PC-3 (cell line): Measurements from ENCODE around the gene KIF6. TPM values are rescaled to one million over a fixed set of nuclear protein-coding genes. Genes with fewer than 3 reads are reported as not detected.

Source experiments
- ATAC-seq: fragments of 200-7000 bp; cut with Tn5 transposase; 2 replicates; pipeline ENCODE4 v1.9.1; 2020; ENCODE audit warnings: mild to moderate bottlenecking, moderate library complexity
- BruUV-seq: library from RNA; stranded (reverse); fragments of 400-500 nt; replicated peaks from 2 replicates; lab custom pipeline; 2021; lab: Mats Ljungman, UMichigan
- CTCF ChIA-PET: fragments of 300-600 bp; sonication (Branson Sonifier 250); formaldehyde crosslinking; loops from one replicate; lab custom pipeline; 2022; ENCODE audit warnings: antibody characterized with exemption; lab: Charles Lee
- POLR2A ChIA-PET: fragments of 300-600 bp; sonication (Branson Sonifier 250); formaldehyde crosslinking; loops from one replicate; lab custom pipeline; 2022; ENCODE audit warnings: antibody characterized with exemption; ENCODE audit not compliant: unreplicated experiment; lab: Charles Lee
- DNase-seq: peaks from one replicate; pipeline ENCODE4 v3.0.0-alpha.2; 2015
- H2AFZ ChIP-seq: fragments of 300-600 bp; sonication (generic); 2 replicates; pipeline ENCODE4 v1.6.0; 2016; ENCODE audit warnings: antibody characterized with exemption, low read length
- H3F3A ChIP-seq: fragments of 300-600 bp; sonication (generic); one replicate; pipeline ENCODE4 v1.6.0; 2017; ENCODE audit warnings: antibody characterized with exemption, low read length, control low read depth, mild to moderate bottlenecking; ENCODE audit not compliant: unreplicated experiment
- H3K27ac ChIP-seq: fragments of 300-600 bp; sonication (generic); 2 replicates; pipeline ENCODE4 v1.5.1; 2016; ENCODE audit warnings: mild to moderate bottlenecking, low read length
- H3K27me3 ChIP-seq: fragments of 300-600 bp; sonication (generic); 2 replicates; pipeline ENCODE4 v1.6.1; 2016; ENCODE audit warnings: low read length, mixed read lengths
- H3K36me3 ChIP-seq: fragments of 300-600 bp; sonication (generic); 2 replicates; pipeline ENCODE4 v1.6.1; 2016; ENCODE audit warnings: low read depth, mixed run types, low read length, mixed read lengths
- H3K4me1 ChIP-seq: fragments of 300-600 bp; sonication (generic); 2 replicates; pipeline ENCODE4 v1.5.1; 2016; ENCODE audit warnings: low read length; ENCODE audit not compliant: insufficient read depth
- H3K4me2 ChIP-seq: fragments of 300-600 bp; sonication (generic); 2 replicates; pipeline ENCODE4 v1.6.0; 2016; ENCODE audit warnings: low read length
- H3K4me3 ChIP-seq: fragments of 300-600 bp; sonication (generic); 2 replicates; pipeline ENCODE4 v1.5.1; 2016; ENCODE audit warnings: mild to moderate bottlenecking, low read length, mixed read lengths
- H3K79me2 ChIP-seq: fragments of 300-600 bp; sonication (generic); 2 replicates; pipeline ENCODE4 v1.6.1; 2017; ENCODE audit warnings: low read length, mixed read lengths
- H3K9ac ChIP-seq: fragments of 300-600 bp; sonication (generic); 2 replicates; pipeline ENCODE4 v1.6.0; 2016; ENCODE audit warnings: mild to moderate bottlenecking, low read length
- H3K9me2 ChIP-seq: fragments of 300-600 bp; sonication (generic); replicated peaks from 2 replicates; pipeline ENCODE4 v1.6.1; 2016; ENCODE audit warnings: mixed run types, low read length, mixed read lengths
- H3K9me3 ChIP-seq: fragments of 300-600 bp; sonication (generic); 2 replicates; pipeline ENCODE4 v1.6.1; 2016; ENCODE audit warnings: low read length, mixed read lengths
- H4K20me1 ChIP-seq: fragments of 300-600 bp; sonication (generic); 2 replicates; pipeline ENCODE4 v1.6.1; 2016; ENCODE audit warnings: low read length, mixed read lengths
- CTCF ChIP-seq: fragments of 300-600 bp; sonication (generic); conservative IDR thresholded peaks from 2 replicates; pipeline ENCODE4 v1.5.1; 2017; ENCODE audit warnings: antibody characterized with exemption, low read depth, mild to moderate bottlenecking, low read length
- EZH2 ChIP-seq: fragments of 300-600 bp; sonication (generic); IDR thresholded peaks from one replicate; pipeline ENCODE4 v1.6.1; 2017; ENCODE audit warnings: antibody characterized with exemption, mild to moderate bottlenecking, low read length; ENCODE audit not compliant: unreplicated experiment
- EZH2phosphoT487 ChIP-seq: fragments of 300-600 bp; sonication (generic); IDR thresholded peaks from 2 replicates; pipeline ENCODE4 v1.6.1; 2018; ENCODE audit warnings: mild to moderate bottlenecking, antibody characterized with exemption, low read length, borderline replicate concordance
- intact Hi-C: fragments of 100-400 bp; cut with micrococcal nuclease; formaldehyde crosslinking; loops from 2 replicates; pipeline ENCODE4 v1.9.0; 2023
- total RNA-seq: library from RNA; depleted of rRNA; stranded (reverse); fragments of >200 nt; gene quantifications from 2 replicates; pipeline ENCODE4 v1.2.3, GENCODE V29; 2014

The KIF6 gene
- total RNA-seq, 1 experiment from 2014 or later, result 0.07 TPM

GRCh38 chr6:39553860-39554802, 171.1 kb downstream of the KIF6 start:
- H3K4me2 ChIP-seq, result no peak overlapping the region
- intact Hi-C loops, result no loop called here
- DNase-seq, result no peak

GRCh38 chr6:39553029-39553428, 172.2 kb downstream of the KIF6 start:
- Histone ChIP-seq H3K9me2 (no peaks in the 10 kb centered on the region), H3K36me3 (no peaks in the 10 kb centered on the region), H3F3A (no peaks in the 10 kb centered on the region), H3K79me2 (no peaks in the 10 kb centered on the region), H3K9me3 (no peaks in the 10 kb centered on the region), H3K4me2 (no peak overlapping the region), H4K20me1 (no peaks in the 10 kb centered on the region), H3K4me1 (no peaks in the 10 kb centered on the region), H3K4me3 (no peak overlapping the region), H3K9ac (no peak overlapping the region), H3K27me3 (peaks cover 8% of the 10 kb centered on the region; the same call in 1 of the 2 replicates), H2AFZ (no peak overlapping the region), H3K27ac (no peak overlapping the region)
- POLR2A ChIA-PET, result no interaction called here
- intact Hi-C loops, result no loop called here
- TF ChIP-seq CTCF, result no peak
- no peak for TF ChIP-seq EZH2phosphoT487
- no peak for TF ChIP-seq EZH2
- no TSS peak for BruUV-seq
- no peak for ATAC-seq
- no peak for DNase-seq
- CTCF ChIA-PET, result no interaction called here

More at GRCh38 chr6:39553860-39554802, 171.1 kb downstream of the KIF6 start:
- CTCF ChIA-PET, result no interaction called here
- Histone ChIP-seq H3K27me3 (peaks cover 8% of the 10 kb centered on the region; the same call in 1 of the 2 replicates), H3K9me3 (no peaks in the 10 kb centered on the region), H2AFZ (no peak overlapping the region), H3K4me1 (no peaks in the 10 kb centered on the region), H3K36me3 (no peaks in the 10 kb centered on the region), H3F3A (no peaks in the 10 kb centered on the region), H3K4me3 (no peak overlapping the region), H4K20me1 (no peaks in the 10 kb centered on the region), H3K27ac (no peak overlapping the region), H3K9me2 (no peaks in the 10 kb centered on the region), H3K79me2 (no peaks in the 10 kb centered on the region), H3K9ac (no peak overlapping the region)
- no peak for TF ChIP-seq EZH2phosphoT487
- POLR2A ChIA-PET, result no interaction called here
- no TSS peak for BruUV-seq
- no peak for ATAC-seq

GRCh38 chr6:39550191-39550590, 175.0 kb downstream of the KIF6 start:
- Histone ChIP-seq H4K20me1 (no peaks in the 10 kb centered on the region), H3F3A (no peaks in the 10 kb centered on the region), H3K9ac (no peak overlapping the region), H3K4me2 (no peak overlapping the region), H3K4me3 (no peak overlapping the region), H3K9me3 (no peaks in the 10 kb centered on the region), H3K36me3 (no peaks in the 10 kb centered on the region), H3K27ac (no peak overlapping the region), H3K27me3 (peaks cover 8% of the 10 kb centered on the region; the same call in 1 of the 2 replicates), H3K9me2 (no peaks in the 10 kb centered on the region), H3K4me1 (no peaks in the 10 kb centered on the region), H2AFZ (no peak overlapping the region), H3K79me2 (no peaks in the 10 kb centered on the region)
- intact Hi-C loops, result no loop called here
- DNase-seq, result no peak
- TF ChIP-seq CTCF (no peak), EZH2 (no peak), EZH2phosphoT487 (no peak)
- BruUV-seq, result no TSS peak
- POLR2A ChIA-PET, result no interaction called here
- CTCF ChIA-PET, result no interaction called here
- ATAC-seq, result no peak
